Upper lobe of left lung (tissue), 6 donors: Measurements from ENCODE around the gene PLCB4. TPM values are rescaled to one million over a fixed set of nuclear protein-coding genes. Genes with fewer than 3 reads are reported as not detected.

ENCODE experiments used
- ATAC-seq, 2 donors: fragments of 200-7000 bp; cut with Tn5 transposase; one replicate each; pipeline ENCODE4 v1.9.1; 2022; ENCODE audit warnings: mild to moderate bottlenecking in 2 of 2, moderate library complexity in 2 of 2; ENCODE audit not compliant: low FRiP score in 2 of 2
- DNase-seq, 2 donors: peaks; one replicate each; pipeline ENCODE4 v3.0.0-alpha.2; 2019 to 2020
- H3K27ac ChIP-seq, 4 donors: fragments of 200-600 bp; sonication (generic); one replicate each; pipeline ENCODE4 v1.5.1; 2016 to 2019
- H3K27me3 ChIP-seq, 4 donors: fragments of 200-600 bp; sonication (generic); one replicate each; pipeline ENCODE4 v1.5.1; 2017 to 2019
- H3K36me3 ChIP-seq, 4 donors: fragments of 200-600 bp; sonication (generic); one replicate each; pipeline ENCODE4 v1.5.1; 2016 to 2019
- H3K4me1 ChIP-seq, 4 donors: fragments of 200-600 bp; sonication (generic); one replicate each; pipeline ENCODE4 v1.5.1; 2018 to 2019
- H3K4me3 ChIP-seq, 4 donors: fragments of 200-600 bp; sonication (generic); one replicate each; pipeline ENCODE4 v1.5.1; 2017 to 2019; ENCODE audit warnings: mild to moderate bottlenecking in 2 of 4, moderate library complexity in 1 of 4
- H3K9me3 ChIP-seq, 4 donors: fragments of 200-600 bp; sonication (generic); one replicate each; pipeline ENCODE4 v1.5.1; 2018 to 2019
- CTCF ChIP-seq, 6 experiments: fragments of 450-650 bp in 4 of 6; fragments of 200-600 bp in 2 of 6; sonication (generic) in 2 of 6; IDR thresholded peaks; one replicate each; pipeline ENCODE4 v1.5.1; 2016 to 2019; ENCODE audit warnings: antibody characterized with exemption in 6 of 6
- EP300 ChIP-seq, 4 donors: sonication (generic); formaldehyde crosslinking; IDR thresholded peaks; one replicate each; pipeline ENCODE4 v1.5.1; 2017; ENCODE audit warnings: antibody characterized with exemption in 4 of 4, control low read depth in 2 of 4
- POLR2A ChIP-seq, 4 donors: fragments of 450-650 bp; IDR thresholded peaks; one replicate each; pipeline ENCODE4 v1.5.1; 2016 to 2017; ENCODE audit warnings: antibody characterized with exemption in 4 of 4, mild to moderate bottlenecking in 2 of 4
- POLR2AphosphoS5 ChIP-seq, 2 donors: sonication (generic); formaldehyde crosslinking; IDR thresholded peaks; one replicate each; pipeline ENCODE4 v1.5.1; 2017; ENCODE audit warnings: antibody characterized with exemption in 2 of 2
- WGBS, 2 donors: methylation state at CpG; one replicate each; pipeline ENCODE4 v1.1.5; 2017 to 2018; 5-methylcytosine and 5-hydroxymethylcytosine counted together
- total RNA-seq, 6 donors: library from RNA; depleted of rRNA in 4 of 6; stranded (reverse); fragments of >200 nt in 4 of 6; gene quantifications; one replicate each; pipeline versions ENCODE4 v1.1.0 to v1.2.1, GENCODE V29; 2016 to 2021
- donor health status: DM: no; HTN: no; CAD: no; lungs with moderate emphysema.
- donor health status: DM: no; HTN: yes; CAD: no; lungs with severe emphysema.

Gene PLCB4
- total RNA-seq, 6 donors from 2014 or later = 5.7 to 15.2 (median 8.2) TPM

- no peak overlapping the region for H3K4me3 ChIP-seq
Observed at GRCh38 chr20:9053108-9053507, 15.8 kb upstream of the PLCB4 start.

GRCh38 chr20:9054176-9054575 lies 14.7 kb upstream of the PLCB4 start:
- Histone ChIP-seq H3K27me3 (no peaks in the 10 kb centered on the region), H3K9me3 (no peaks in the 10 kb centered on the region), H3K4me1 (no peaks in the 10 kb centered on the region), H3K36me3 (no peaks in the 10 kb centered on the region), H3K4me3 (no peak overlapping the region), H3K27ac (no peak overlapping the region)
- no peak for DNase-seq
- TF ChIP-seq POLR2A (IDR thresholded peaks at IDR 0.05) (no peak), EP300 (IDR thresholded peaks at IDR 0.05) (no peak), CTCF (IDR thresholded peaks at IDR 0.05) (no peak), POLR2AphosphoS5 (IDR thresholded peaks at IDR 0.05) (no peak)
- no peak for ATAC-seq
- WGBS, 2 donors = 91 to 93% methylated on average over 3 of the region's 3 CpGs

More at GRCh38 chr20:9053108-9053507, 15.8 kb upstream of the PLCB4 start:
- 35 to 49% methylated on average over 3 of the region's 3 CpGs for WGBS, 2 donors
- Histone ChIP-seq H3K27ac (no peak overlapping the region), H3K4me1 (no peaks in the 10 kb centered on the region), H3K36me3 (no peaks in the 10 kb centered on the region), H3K27me3 (no peaks in the 10 kb centered on the region), H3K9me3 (no peaks in the 10 kb centered on the region)
- no peak for ATAC-seq
- TF ChIP-seq POLR2AphosphoS5 (IDR thresholded peaks at IDR 0.05) (no peak), POLR2A (IDR thresholded peaks at IDR 0.05) (no peak), EP300 (IDR thresholded peaks at IDR 0.05) (no peak), CTCF (IDR thresholded peaks at IDR 0.05) (no peak)
- no peak for DNase-seq

- H3K4me1 ChIP-seq = no peaks in the 10 kb centered on the region
- TF ChIP-seq EP300 (IDR thresholded peaks at IDR 0.05) (no peak), POLR2A (IDR thresholded peaks at IDR 0.05) (no peak), POLR2AphosphoS5 (IDR thresholded peaks at IDR 0.05) (no peak), CTCF (IDR thresholded peaks at IDR 0.05) (no peak)
- H3K27me3 ChIP-seq = no peaks in the 10 kb centered on the region
- H3K9me3 ChIP-seq = no peaks in the 10 kb centered on the region
- DNase-seq (no peak), ATAC-seq (no peak)
- WGBS, 2 donors = 93 to 98% methylated on average over 6 of the region's 6 CpGs
- no peak overlapping the region for H3K4me3 ChIP-seq
- no peaks in the 10 kb centered on the region for H3K36me3 ChIP-seq
- H3K27ac ChIP-seq = no peak overlapping the region
Observed at GRCh38 chr20:9059931-9060330, 9.0 kb upstream of the PLCB4 start.

- TF ChIP-seq EP300 (IDR thresholded peaks at IDR 0.05) (no peak), POLR2A (IDR thresholded peaks at IDR 0.05) (no peak), CTCF (IDR thresholded peaks at IDR 0.05) (no peak), POLR2AphosphoS5 (IDR thresholded peaks at IDR 0.05) (no peak)
- H3K9me3 ChIP-seq = no peaks in the 10 kb centered on the region
- WGBS, 2 donors = 90 to 92% methylated on average over 1 of the region's 1 CpG
- H3K4me3 ChIP-seq = no peak overlapping the region
- H3K36me3 ChIP-seq = no peaks in the 10 kb centered on the region
- ATAC-seq (no peak), DNase-seq (no peak)
- no peak overlapping the region for H3K27ac ChIP-seq
- no peaks in the 10 kb centered on the region for H3K4me1 ChIP-seq
- no peaks in the 10 kb centered on the region for H3K27me3 ChIP-seq
Observed at GRCh38 chr20:9061434-9061833, 7.5 kb upstream of the PLCB4 start.

GRCh38 chr20:9062066-9062465 lies 6.8 kb upstream of the PLCB4 start:
- no peak overlapping the region for H3K27ac ChIP-seq
- ATAC-seq (no peak), DNase-seq (no peak)
- no peak overlapping the region for H3K4me3 ChIP-seq
- H3K4me1 ChIP-seq = no peaks in the 10 kb centered on the region
- H3K9me3 ChIP-seq = no peaks in the 10 kb centered on the region
- H3K36me3 ChIP-seq = no peaks in the 10 kb centered on the region
- WGBS, 2 donors = 85 to 95% methylated on average over 2 of the region's 2 CpGs
- TF ChIP-seq POLR2AphosphoS5 (IDR thresholded peaks at IDR 0.05) (no peak), CTCF (IDR thresholded peaks at IDR 0.05) (no peak), EP300 (IDR thresholded peaks at IDR 0.05) (no peak), POLR2A (IDR thresholded peaks at IDR 0.05) (no peak)
- H3K27me3 ChIP-seq = no peaks in the 10 kb centered on the region
